Immature natural killer cell (primary cell): ENCODE measurements around the gene XPO6. TPM values are rescaled to one million over a fixed set of nuclear protein-coding genes. Genes with fewer than 3 reads are reported as not detected.

Source experiments
- DNase-seq, 3 donors: peaks; one replicate each; pipeline ENCODE4 v3.0.0; 2022; ENCODE audit warnings: mixed read lengths in 1 of 3
- H3K27ac Mint-ChIP-seq, 6 donors: one replicate each; pipeline ENCODE4 v1.8.0; 2020; ENCODE audit warnings: mixed read lengths in 6 of 6, mild to moderate bottlenecking in 5 of 6, inconsistent platforms in 4 of 6, moderate library complexity in 3 of 6
- H3K27me3 Mint-ChIP-seq, 3 donors: one replicate each; pipeline ENCODE4 v1.8.0; 2020 to 2021; ENCODE audit warnings: low read depth in 3 of 3, mild to moderate bottlenecking in 3 of 3, mixed read lengths in 3 of 3, moderate library complexity in 3 of 3, inconsistent platforms in 1 of 3
- H3K36me3 Mint-ChIP-seq, 3 donors: one replicate each; pipeline ENCODE4 v1.8.0; 2020; ENCODE audit warnings: mixed read lengths in 3 of 3, inconsistent platforms in 2 of 3, mild to moderate bottlenecking in 2 of 3
- H3K4me1 Mint-ChIP-seq, 2 donors: one replicate each; pipeline ENCODE4 v1.8.0; 2020; ENCODE audit warnings: inconsistent platforms in 2 of 2, mild to moderate bottlenecking in 2 of 2, mixed read lengths in 2 of 2, moderate library complexity in 1 of 2
- H3K4me3 Mint-ChIP-seq, 5 donors: one replicate each; pipeline ENCODE4 v1.8.0; 2020; ENCODE audit warnings: mild to moderate bottlenecking in 5 of 5, mixed read lengths in 5 of 5, inconsistent platforms in 3 of 5, moderate library complexity in 3 of 5
- H3K9me3 Mint-ChIP-seq, 6 donors: one replicate each; pipeline ENCODE4 v1.8.0; 2020; ENCODE audit warnings: mild to moderate bottlenecking in 6 of 6, mixed read lengths in 6 of 6, inconsistent platforms in 4 of 6, moderate library complexity in 3 of 6
- polyA plus RNA-seq, 3 donors: library from polyadenylated mRNA; unstranded; fragments of 300-500 nt; fragmentation: Illumina TruSeq; gene quantifications; one replicate each; pipeline ENCODE4 v1.2.3, GENCODE V29; 2021

The XPO6 gene
- polyA plus RNA-seq, 3 donors from 2014 or later, result 40.7 to 75.5 (median 42.2) TPM

GRCh38 chr16:28172336-28172735 lies 39.4 kb downstream of the XPO6 start:
- Mint-ChIP-seq H3K9me3 (no peaks in the 10 kb centered on the region), H3K27me3 (peaks cover 0 to 2% (median 0%) of the 10 kb centered on the region in 3 donors), H3K4me3 (no peak overlapping the region), H3K27ac (peak overlapping the region; percentile 15 to 71 (median 60)), H3K4me1 (peaks cover 24 to 52% of the 10 kb centered on the region in 2 donors), H3K36me3 (peaks cover 18 to 46% (median 24%) of the 10 kb centered on the region in 3 donors)
- DNase-seq, result no peak

- Mint-ChIP-seq H3K27ac (peak overlapping the region; percentile 12 to 74 (median 60)), H3K27me3 (peaks cover 0 to 2% (median 0%) of the 10 kb centered on the region in 3 donors), H3K36me3 (peaks cover 19 to 49% (median 29%) of the 10 kb centered on the region in 3 donors), H3K4me3 (no peak overlapping the region), H3K4me1 (peaks cover 28 to 52% of the 10 kb centered on the region in 2 donors), H3K9me3 (no peaks in the 10 kb centered on the region)
- no peak for DNase-seq
These were observed 39.9 kb downstream of the XPO6 start for GRCh38 chr16:28171816-28172215.

GRCh38 chr16:28168991-28169554 lies 42.7 kb downstream of the XPO6 start:
- Mint-ChIP-seq H3K4me3 (peak overlapping the region in 1 of 5 donors; percentile 15), H3K27me3 (no peaks in the 10 kb centered on the region), H3K36me3 (peaks cover 14 to 39% (median 23%) of the 10 kb centered on the region in 3 donors), H3K27ac (peak overlapping the region; percentile 51 to 94 (median 78)), H3K9me3 (no peaks in the 10 kb centered on the region), H3K4me1 (peaks cover 31 to 54% of the 10 kb centered on the region in 2 donors)
- no peak for DNase-seq

- Mint-ChIP-seq H3K4me1 (peaks cover 42 to 62% of the 10 kb centered on the region in 2 donors), H3K36me3 (peaks cover 14 to 39% (median 22%) of the 10 kb centered on the region in 3 donors)
These were observed 44.0 kb downstream of the XPO6 start for GRCh38 chr16:28167730-28168129.

GRCh38 chr16:28167221-28167620 lies 44.5 kb downstream of the XPO6 start:
- Mint-ChIP-seq H3K27me3 (no peaks in the 10 kb centered on the region), H3K36me3 (peaks cover 14 to 35% (median 22%) of the 10 kb centered on the region in 3 donors), H3K4me1 (peaks cover 47 to 65% of the 10 kb centered on the region in 2 donors), H3K9me3 (no peaks in the 10 kb centered on the region), H3K4me3 (no peak overlapping the region), H3K27ac (peak overlapping the region; percentile 38 to 88 (median 66))
- no peak for DNase-seq

More at GRCh38 chr16:28167730-28168129, 44.0 kb downstream of the XPO6 start:
- Mint-ChIP-seq H3K4me3 (no peak overlapping the region), H3K9me3 (no peaks in the 10 kb centered on the region), H3K27ac (peak overlapping the region in 2 of 6 donors; percentile 56 to 68), H3K27me3 (no peaks in the 10 kb centered on the region)
- DNase-seq, result no peak

- Mint-ChIP-seq H3K4me3 (no peak overlapping the region), H3K27ac (peak overlapping the region; percentile 38 to 88 (median 68)), H3K36me3 (peaks cover 10 to 29% (median 22%) of the 10 kb centered on the region in 3 donors), H3K4me1 (peaks cover 50 to 65% of the 10 kb centered on the region in 2 donors), H3K9me3 (no peaks in the 10 kb centered on the region), H3K27me3 (no peaks in the 10 kb centered on the region)
- no peak for DNase-seq
These were observed 45.2 kb downstream of the XPO6 start for GRCh38 chr16:28166394-28167208.

- Mint-ChIP-seq H3K4me1 (peaks cover 57 to 74% of the 10 kb centered on the region in 2 donors), H3K4me3 (no peak overlapping the region), H3K9me3 (no peaks in the 10 kb centered on the region), H3K27me3 (no peaks in the 10 kb centered on the region), H3K27ac (peak overlapping the region; percentile 15 to 84 (median 62)), H3K36me3 (peaks cover 9 to 27% (median 22%) of the 10 kb centered on the region in 3 donors)
- no peak for DNase-seq
These were observed 46.2 kb downstream of the XPO6 start for GRCh38 chr16:28165598-28165997.

- peaks cover 58 to 79% of the 10 kb centered on the region in 2 donors for H3K4me1 Mint-ChIP-seq
- no peak overlapping the region for H3K4me3 Mint-ChIP-seq
- H3K36me3 Mint-ChIP-seq, result peaks cover 7 to 28% (median 24%) of the 10 kb centered on the region in 3 donors
These were observed 47.6 kb downstream of the XPO6 start for GRCh38 chr16:28164140-28164539.

GRCh38 chr16:28163699-28164098 lies 48.1 kb downstream of the XPO6 start:
- DNase-seq, result no peak
- Mint-ChIP-seq H3K27ac (peak overlapping the region; percentile 46 to 85 (median 74)), H3K4me3 (no peak overlapping the region), H3K36me3 (peaks cover 4 to 24% (median 21%) of the 10 kb centered on the region in 3 donors), H3K27me3 (no peaks in the 10 kb centered on the region), H3K4me1 (peaks cover 54 to 76% of the 10 kb centered on the region in 2 donors), H3K9me3 (no peaks in the 10 kb centered on the region)

More at GRCh38 chr16:28164140-28164539, 47.6 kb downstream of the XPO6 start:
- no peaks in the 10 kb centered on the region for H3K9me3 Mint-ChIP-seq
- H3K27me3 Mint-ChIP-seq, result no peaks in the 10 kb centered on the region
- DNase-seq, result no peak
- H3K27ac Mint-ChIP-seq, result peak overlapping the region; percentile 46 to 86 (median 74)

- Mint-ChIP-seq H3K4me3 (no peak overlapping the region), H3K27ac (peak overlapping the region; percentile 4 to 85 (median 68)), H3K4me1 (peaks cover 54 to 82% of the 10 kb centered on the region in 2 donors), H3K27me3 (no peaks in the 10 kb centered on the region), H3K9me3 (no peaks in the 10 kb centered on the region), H3K36me3 (peaks cover 2 to 26% (median 20%) of the 10 kb centered on the region in 3 donors)
- DNase-seq, result no peak
These were observed 49.4 kb downstream of the XPO6 start for GRCh38 chr16:28162326-28162877.

- H3K36me3 Mint-ChIP-seq, result peaks cover 3 to 18% (median 12%) of the 10 kb centered on the region in 3 donors
These were observed 50.1 kb downstream of the XPO6 start for GRCh38 chr16:28161626-28162025.

GRCh38 chr16:28158136-28158535 lies 53.6 kb downstream of the XPO6 start:
- Mint-ChIP-seq H3K27ac (peak overlapping the region in 3 of 6 donors; percentile 32 to 80 (median 67)), H3K4me1 (peaks cover 36 to 58% of the 10 kb centered on the region in 2 donors)

More at GRCh38 chr16:28161626-28162025, 50.1 kb downstream of the XPO6 start:
- no peak for DNase-seq
- H3K27me3 Mint-ChIP-seq, result no peaks in the 10 kb centered on the region
- no peaks in the 10 kb centered on the region for H3K9me3 Mint-ChIP-seq
- no peak overlapping the region for H3K4me3 Mint-ChIP-seq
- H3K4me1 Mint-ChIP-seq, result peaks cover 48 to 79% of the 10 kb centered on the region in 2 donors
- peak overlapping the region; percentile 4 to 85 (median 62) for H3K27ac Mint-ChIP-seq

GRCh38 chr16:28156056-28156680 lies 55.6 kb downstream of the XPO6 start:
- no peaks in the 10 kb centered on the region for H3K9me3 Mint-ChIP-seq
- DNase-seq, result no peak
- peaks cover 19 to 37% (median 28%) of the 10 kb centered on the region in 3 donors for H3K36me3 Mint-ChIP-seq
- no peaks in the 10 kb centered on the region for H3K27me3 Mint-ChIP-seq
- H3K4me1 Mint-ChIP-seq, result peaks cover 16 to 39% of the 10 kb centered on the region in 2 donors
- peak overlapping the region in 3 of 6 donors; percentile 43 to 60 (median 55) for H3K27ac Mint-ChIP-seq
- no peak overlapping the region for H3K4me3 Mint-ChIP-seq

More at GRCh38 chr16:28158136-28158535, 53.6 kb downstream of the XPO6 start:
- Mint-ChIP-seq H3K27me3 (no peaks in the 10 kb centered on the region), H3K4me3 (no peak overlapping the region), H3K9me3 (no peaks in the 10 kb centered on the region), H3K36me3 (peaks cover 9 to 26% (median 16%) of the 10 kb centered on the region in 3 donors)
- DNase-seq, result no peak
